Measurements from ENCODE around the gene PDZD7.

Gene PDZD7

DNA sequence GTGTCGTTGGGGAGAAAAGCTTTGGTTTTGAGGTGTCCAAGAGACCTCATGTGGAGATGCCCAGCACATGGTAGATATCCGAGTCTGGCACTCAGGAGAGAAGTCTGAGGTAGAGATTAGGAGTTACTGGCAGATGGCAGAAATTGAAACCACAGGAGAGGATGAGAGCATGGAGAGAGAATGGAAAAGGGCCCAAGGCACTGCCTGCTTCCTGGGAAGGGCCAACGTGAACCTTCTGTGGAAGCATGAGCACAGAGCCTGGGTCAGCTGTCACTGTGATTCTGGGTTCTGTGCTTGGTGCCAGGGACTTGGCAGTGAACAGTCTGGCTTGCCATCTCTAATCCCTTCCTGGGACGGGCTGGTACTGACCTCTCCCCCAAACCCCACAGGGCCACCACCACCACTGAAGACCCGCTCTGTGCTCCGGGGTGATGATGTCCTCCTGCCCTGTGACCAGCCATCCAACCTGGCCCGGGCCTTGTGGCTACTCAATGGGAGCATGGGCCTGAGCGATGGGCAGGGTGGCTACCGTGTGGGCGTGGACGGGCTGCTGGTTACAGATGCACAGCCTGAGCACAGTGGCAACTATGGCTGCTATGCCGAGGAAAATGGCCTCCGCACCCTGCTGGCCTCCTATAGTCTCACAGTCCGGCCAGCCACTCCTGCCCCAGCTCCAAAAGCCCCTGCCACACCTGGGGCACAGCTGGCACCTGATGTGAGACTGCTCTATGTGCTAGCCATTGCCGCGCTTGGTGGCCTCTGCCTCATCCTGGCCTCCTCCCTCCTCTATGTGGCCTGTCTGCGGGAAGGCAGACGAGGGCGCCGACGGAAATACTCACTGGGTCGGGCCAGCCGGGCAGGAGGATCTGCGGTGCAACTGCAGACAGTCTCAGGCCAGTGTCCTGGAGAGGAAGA lies 47.8 kb downstream of the PDZD7 start:
- Histone ChIP-seq H3K9me3 (no peaks in the 10 kb centered on the region), H3K36me3 (peaks cover 9% of the 10 kb centered on the region; the same call in 1 of the 2 replicates), H3K4me1 (no peaks in the 10 kb centered on the region), H3K4me3 (ENCODE audit: low read depth, low read length) (no peak overlapping the region), H3K27me3 (no peaks in the 10 kb centered on the region)
- DNase-seq = no peak
- TF ChIP-seq, protein P1, sequence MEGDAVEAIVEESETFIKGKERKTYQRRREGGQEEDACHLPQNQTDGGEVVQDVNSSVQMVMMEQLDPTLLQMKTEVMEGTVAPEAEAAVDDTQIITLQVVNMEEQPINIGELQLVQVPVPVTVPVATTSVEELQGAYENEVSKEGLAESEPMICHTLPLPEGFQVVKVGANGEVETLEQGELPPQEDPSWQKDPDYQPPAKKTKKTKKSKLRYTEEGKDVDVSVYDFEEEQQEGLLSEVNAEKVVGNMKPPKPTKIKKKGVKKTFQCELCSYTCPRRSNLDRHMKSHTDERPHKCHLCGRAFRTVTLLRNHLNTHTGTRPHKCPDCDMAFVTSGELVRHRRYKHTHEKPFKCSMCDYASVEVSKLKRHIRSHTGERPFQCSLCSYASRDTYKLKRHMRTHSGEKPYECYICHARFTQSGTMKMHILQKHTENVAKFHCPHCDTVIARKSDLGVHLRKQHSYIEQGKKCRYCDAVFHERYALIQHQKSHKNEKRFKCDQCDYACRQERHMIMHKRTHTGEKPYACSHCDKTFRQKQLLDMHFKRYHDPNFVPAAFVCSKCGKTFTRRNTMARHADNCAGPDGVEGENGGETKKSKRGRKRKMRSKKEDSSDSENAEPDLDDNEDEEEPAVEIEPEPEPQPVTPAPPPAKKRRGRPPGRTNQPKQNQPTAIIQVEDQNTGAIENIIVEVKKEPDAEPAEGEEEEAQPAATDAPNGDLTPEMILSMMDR (IDR thresholded peaks at IDR 0.05; ENCODE audit: low read depth, low read length) = no peak

DNA sequence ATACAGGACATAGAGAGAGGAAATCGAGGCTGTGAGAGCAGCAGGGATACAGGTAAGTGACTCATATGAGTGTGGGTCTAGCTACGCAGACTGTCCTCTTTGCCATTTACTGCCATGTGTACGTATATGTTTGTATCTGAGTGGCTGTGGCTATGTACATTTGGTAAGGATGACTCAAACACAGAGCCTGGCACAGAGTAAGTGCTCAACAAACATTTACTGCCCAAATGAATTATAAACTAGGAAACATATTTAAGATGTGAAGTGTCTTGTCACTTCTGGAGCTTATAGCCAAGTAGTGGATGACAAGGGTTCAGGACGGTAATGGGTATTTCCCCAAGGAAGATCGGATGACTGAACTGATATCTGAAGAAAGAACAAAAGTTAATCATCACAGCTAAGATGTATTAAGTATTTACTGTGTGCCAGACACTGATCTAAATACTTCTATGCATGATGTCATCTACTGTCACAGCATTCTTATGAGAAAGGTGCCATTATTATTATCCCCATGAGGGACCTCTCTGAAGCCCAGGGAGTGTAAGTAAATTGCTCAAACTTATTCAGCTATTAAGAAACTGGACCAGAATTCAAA lies 49.7 kb downstream of the PDZD7 start:
- Histone ChIP-seq H3K36me3 (peaks cover 9% of the 10 kb centered on the region; the same call in 1 of the 2 replicates), H3K27me3 (no peaks in the 10 kb centered on the region), H3K9me3 (no peaks in the 10 kb centered on the region), H3K4me1 (no peaks in the 10 kb centered on the region), H3K4me3 (ENCODE audit: low read depth, low read length) (no peak overlapping the region)
- DNase-seq = no peak
- TF ChIP-seq, protein P1 (IDR thresholded peaks at IDR 0.05; ENCODE audit: low read depth, low read length) = no peak

DNA sequence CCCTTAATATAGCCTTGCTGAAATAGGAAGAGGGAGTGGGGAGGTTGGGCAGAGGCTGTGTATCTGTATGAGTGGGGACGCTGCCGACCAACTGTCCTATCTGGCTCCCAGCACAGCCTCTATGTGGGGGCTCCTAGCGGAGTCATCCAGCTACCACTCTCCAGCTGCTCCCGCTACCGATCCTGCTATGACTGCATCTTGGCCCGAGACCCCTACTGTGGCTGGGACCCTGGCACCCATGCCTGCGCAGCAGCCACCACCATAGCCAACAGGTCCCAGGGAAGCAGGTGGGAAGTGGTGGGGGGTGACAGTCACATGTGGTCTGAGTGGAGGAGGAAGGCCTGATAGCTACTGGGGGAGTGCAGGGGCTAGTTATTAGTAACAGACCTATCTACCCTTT lies 50.2 kb downstream of the PDZD7 start:
- H3K4me1 ChIP-seq = no peaks in the 10 kb centered on the region
- H3K36me3 ChIP-seq = peaks cover 6% of the 10 kb centered on the region; the same call in 1 of the 2 replicates
- TF ChIP-seq, protein P1 (IDR thresholded peaks at IDR 0.05; ENCODE audit: low read depth, low read length) = no peak
- no peaks in the 10 kb centered on the region for H3K27me3 ChIP-seq
- no peaks in the 10 kb centered on the region for H3K9me3 ChIP-seq
- DNase-seq = no peak
- no peak overlapping the region for H3K4me3 ChIP-seq (ENCODE audit: low read depth, low read length)

DNA sequence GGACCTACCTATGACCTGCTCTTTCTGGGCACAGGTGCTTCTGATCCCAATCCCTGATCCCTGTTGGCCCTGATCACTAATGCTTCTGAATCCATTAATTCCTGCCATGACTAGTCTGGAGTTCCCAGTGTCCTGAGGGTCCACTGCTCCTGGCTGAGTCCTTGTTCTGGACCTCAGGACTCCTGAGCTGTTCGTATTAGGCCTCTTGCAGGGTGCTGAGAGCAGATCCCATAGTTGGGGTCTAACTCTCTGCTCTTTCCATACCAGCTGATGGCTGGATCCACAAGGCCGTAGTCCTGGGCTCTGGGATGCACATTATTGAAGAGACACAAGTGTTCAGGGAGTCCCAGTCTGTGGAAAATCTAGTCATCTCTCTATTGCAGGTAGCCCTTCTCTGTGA lies 50.6 kb downstream of the PDZD7 start:
- H3K9me3 ChIP-seq = no peaks in the 10 kb centered on the region
- H3K4me3 ChIP-seq (ENCODE audit: low read depth, low read length) = no peak overlapping the region
- H3K27me3 ChIP-seq = no peaks in the 10 kb centered on the region
- H3K4me1 ChIP-seq = no peaks in the 10 kb centered on the region
- 0 out of 2 replicates have a peak, but pooled peaks cover 3% of the 10 kb centered on the region for H3K36me3 ChIP-seq
- no peak for DNase-seq
- TF ChIP-seq, protein P1 (IDR thresholded peaks at IDR 0.05; ENCODE audit: low read depth, low read length) = no peak

DNA sequence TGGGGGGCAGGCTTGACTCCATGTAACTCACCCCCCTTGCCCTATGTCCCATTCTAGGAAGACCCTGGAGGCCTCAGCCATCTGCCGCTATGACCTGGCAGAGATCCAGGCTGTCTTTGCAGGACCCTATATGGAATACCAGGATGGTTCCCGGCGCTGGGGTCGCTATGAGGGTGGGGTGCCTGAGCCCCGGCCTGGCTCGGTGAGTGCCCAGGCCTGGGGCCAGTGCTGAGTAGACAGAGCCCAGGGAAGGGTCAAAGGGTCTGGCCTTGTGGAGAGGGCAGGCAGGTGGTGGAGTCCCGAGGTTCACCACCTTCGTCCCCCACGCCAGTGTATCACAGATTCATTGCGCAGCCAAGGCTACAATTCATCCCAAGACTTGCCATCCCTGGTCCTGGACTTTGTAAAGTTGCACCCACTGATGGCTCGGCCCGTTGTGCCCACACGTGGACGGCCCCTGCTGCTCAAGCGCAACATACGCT lies 51.1 kb downstream of the PDZD7 start:
- no peaks in the 10 kb centered on the region for H3K9me3 ChIP-seq
- DNase-seq = no peak
- H3K27me3 ChIP-seq = no peaks in the 10 kb centered on the region
- no peak overlapping the region for H3K4me3 ChIP-seq (ENCODE audit: low read depth, low read length)
- TF ChIP-seq, protein P1 (IDR thresholded peaks at IDR 0.05; ENCODE audit: low read depth, low read length) = no peak
- no peaks in the 10 kb centered on the region for H3K4me1 ChIP-seq
- 0 out of 2 replicates have a peak, but pooled peaks cover 3% of the 10 kb centered on the region for H3K36me3 ChIP-seq

DNA sequence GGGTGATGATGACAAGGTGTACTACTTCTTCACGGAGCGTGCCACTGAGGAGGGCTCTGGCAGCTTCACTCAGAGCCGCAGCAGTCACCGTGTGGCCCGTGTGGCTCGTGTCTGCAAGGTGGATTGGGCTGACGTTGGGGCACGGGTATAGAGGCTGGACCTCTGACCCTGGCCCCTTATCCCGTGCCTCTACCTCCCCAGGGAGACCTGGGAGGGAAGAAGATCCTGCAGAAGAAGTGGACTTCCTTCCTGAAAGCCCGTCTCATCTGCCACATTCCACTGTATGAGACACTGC lies 52.1 kb downstream of the PDZD7 start:
- Histone ChIP-seq H3K9me3 (no peaks in the 10 kb centered on the region), H3K4me1 (no peaks in the 10 kb centered on the region), H3K36me3 (0 out of 2 replicates have a peak, but pooled peaks cover 3% of the 10 kb centered on the region), H3K4me3 (ENCODE audit: low read depth, low read length) (no peak overlapping the region), H3K27me3 (no peaks in the 10 kb centered on the region)
- TF ChIP-seq, protein P1 (IDR thresholded peaks at IDR 0.05; ENCODE audit: low read depth, low read length) = no peak
- DNase-seq = no peak

Measured in BE2C (cell line).